Ishikawa (cell line): ENCODE results near the gene STARD3.

Experiments
- CEBPB ChIP-seq: IDR thresholded peaks from 2 replicates; pipeline ENCODE4 v1.6.1; 2012
- CREB1 ChIP-seq: IDR thresholded peaks from 2 replicates; pipeline ENCODE4 v1.6.1; 2012; ENCODE audit warnings: low read depth
- EGR1 ChIP-seq: IDR thresholded peaks from 2 replicates; pipeline ENCODE4 v1.6.1; 2012
- EP300 ChIP-seq: IDR thresholded peaks from 2 replicates; pipeline ENCODE4 v1.6.1; 2012; ENCODE audit warnings: borderline replicate concordance
- FOXM1 ChIP-seq: IDR thresholded peaks from 2 replicates; pipeline ENCODE4 v1.6.1; 2012; ENCODE audit warnings: low read depth, borderline replicate concordance
- MAX ChIP-seq: IDR thresholded peaks from 2 replicates; pipeline ENCODE4 v1.6.1; 2012
- NFIC ChIP-seq: IDR thresholded peaks from 2 replicates; pipeline ENCODE4 v1.6.1; 2012
- RAD21 ChIP-seq: IDR thresholded peaks from 2 replicates; pipeline ENCODE4 v1.6.1; 2012; ENCODE audit warnings: low read depth
- REST ChIP-seq: IDR thresholded peaks from 2 replicates; pipeline ENCODE4 v1.6.1; 2012; ENCODE audit warnings: low read depth, mild to moderate bottlenecking
- TAF1 ChIP-seq: IDR thresholded peaks from 2 replicates; pipeline ENCODE4 v1.6.1; 2012; ENCODE audit warnings: low read depth, mild to moderate bottlenecking
- TCF12 ChIP-seq: IDR thresholded peaks from 2 replicates; pipeline ENCODE4 v1.6.1; 2012; ENCODE audit warnings: low read depth
- TEAD4 ChIP-seq: IDR thresholded peaks from 2 replicates; pipeline ENCODE4 v1.6.1; 2012
- USF1 ChIP-seq: IDR thresholded peaks from 2 replicates; pipeline ENCODE4 v1.6.1; 2012
- YY1 ChIP-seq: IDR thresholded peaks from 2 replicates; pipeline ENCODE4 v1.6.1; 2012; ENCODE audit warnings: low read depth
- ZBTB7A ChIP-seq: IDR thresholded peaks from 2 replicates; pipeline ENCODE4 v1.6.1; 2012; ENCODE audit warnings: low read depth

STARD3 gene

GRCh38 chr17:39596543-39597267, 40.2 kb upstream of the STARD3 start:
- TF ChIP-seq EGR1 (no peak), REST (no peak), NFIC (no peak), USF1 (no peak), TAF1 (no peak), EP300 (no peak), MAX (no peak), FOXM1 (no peak), TCF12 (no peak)

- TF ChIP-seq FOXM1 (no peak), USF1 (no peak), EP300 (no peak), NFIC (no peak), ZBTB7A (no peak), EGR1 (no peak), MAX (no peak), CREB1 (no peak), TAF1 (no peak), REST (no peak), TEAD4 (no peak), CEBPB (no peak), TCF12 (no peak), RAD21 (no peak), YY1 (no peak)
Observed at GRCh38 chr17:39597372-39598046, 39.4 kb upstream of the STARD3 start.

GRCh38 chr17:39598047-39598481, 38.9 kb upstream of the STARD3 start:
- TF ChIP-seq NFIC (peak; percentile 69), CEBPB (no peak)

GRCh38 chr17:39598630-39599003, 38.3 kb upstream of the STARD3 start:
- TF ChIP-seq YY1 (no peak), EP300 (no peak), FOXM1 (no peak), NFIC (no peak), REST (no peak)

GRCh38 chr17:39599004-39599664, 37.8 kb upstream of the STARD3 start:
- TF ChIP-seq EGR1, result no peak
- no peak for TF ChIP-seq EP300
- TF ChIP-seq TEAD4, result no peak
- no peak for TF ChIP-seq MAX
- TF ChIP-seq TAF1, result no peak
- no peak for TF ChIP-seq ZBTB7A
- TF ChIP-seq YY1, result no peak
- TF ChIP-seq CREB1, result no peak
